KMS-11 (cell line): Measurements from ENCODE around the gene WBP1.

Experiments
- H2AFZ ChIP-seq: fragments of 200-600 bp; sonication (generic); 2 replicates; pipeline ENCODE4 v1.6.1; 2016; ENCODE audit warnings: antibody characterized with exemption, mixed run types, low read depth
- H3K27ac ChIP-seq: fragments of 200-600 bp; sonication (generic); 2 replicates; pipeline ENCODE4 v1.6.1; 2016; ENCODE audit warnings: mild to moderate bottlenecking, mixed run types
- H3K27me3 ChIP-seq: fragments of 200-600 bp; sonication (generic); 2 replicates; pipeline ENCODE4 v1.6.1; 2017; ENCODE audit warnings: mild to moderate bottlenecking, low read depth, mixed run types, moderate library complexity; ENCODE audit not compliant: insufficient read depth
- H3K36me3 ChIP-seq: fragments of 200-600 bp; sonication (generic); 2 replicates; pipeline ENCODE4 v1.6.1; 2017; ENCODE audit warnings: mild to moderate bottlenecking, mixed run types; ENCODE audit not compliant: insufficient read depth
- H3K4me1 ChIP-seq: fragments of 200-600 bp; sonication (generic); 2 replicates; pipeline ENCODE4 v1.6.1; 2016; ENCODE audit warnings: mild to moderate bottlenecking, low read depth, mixed run types; ENCODE audit not compliant: poor library complexity, severe bottlenecking
- H3K4me2 ChIP-seq: fragments of 200-600 bp; sonication (generic); 2 replicates; pipeline ENCODE4 v1.7.0; 2016; ENCODE audit warnings: mild to moderate bottlenecking, mixed run types
- H3K4me3 ChIP-seq: fragments of 200-600 bp; sonication (generic); IDR thresholded peaks from 2 replicates; pipeline ENCODE4 v1.6.1; 2017; ENCODE audit warnings: low read depth, low read length, mixed read lengths; ENCODE audit not compliant: insufficient read depth
- H3K79me2 ChIP-seq: fragments of 200-600 bp; sonication (generic); 2 replicates; pipeline ENCODE4 v1.6.1; 2016; ENCODE audit warnings: low read depth, mixed run types; ENCODE audit not compliant: insufficient read depth
- H3K9ac ChIP-seq: fragments of 200-600 bp; sonication (generic); 2 replicates; pipeline ENCODE4 v1.6.1; 2016; ENCODE audit warnings: mild to moderate bottlenecking, mixed run types
- H4K20me1 ChIP-seq: fragments of 200-600 bp; sonication (generic); 2 replicates; pipeline ENCODE4 v1.6.1; 2016; ENCODE audit warnings: mild to moderate bottlenecking, mixed run types; ENCODE audit not compliant: insufficient read depth
- CTCF ChIP-seq: fragments of 200-600 bp; sonication (generic); conservative IDR thresholded peaks from 2 replicates; pipeline ENCODE4 v1.6.1; 2017; ENCODE audit warnings: low read depth, mild to moderate bottlenecking, antibody characterized with exemption, low read length, moderate library complexity, mixed read lengths

WBP1 gene

GRCh38 chr2:74486141-74486540, 27.9 kb downstream of the WBP1 start:
- H3K4me1 ChIP-seq: peaks cover 6% of the 10 kb centered on the region
- no peak overlapping the region for H3K27ac ChIP-seq
- H3K4me2 ChIP-seq: no peak overlapping the region
- peaks cover 11% of the 10 kb centered on the region for H3K79me2 ChIP-seq
- H3K4me3 ChIP-seq: no peak overlapping the region
- H3K36me3 ChIP-seq: no peaks in the 10 kb centered on the region
- H2AFZ ChIP-seq: no peak overlapping the region
- no peaks in the 10 kb centered on the region for H4K20me1 ChIP-seq
- H3K27me3 ChIP-seq: no peaks in the 10 kb centered on the region
- no peak for TF ChIP-seq CTCF
- H3K9ac ChIP-seq: no peak overlapping the region

- Histone ChIP-seq H3K36me3 (no peaks in the 10 kb centered on the region), H3K27ac (no peak overlapping the region), H3K4me1 (no peaks in the 10 kb centered on the region), H2AFZ (no peak overlapping the region), H3K79me2 (no peaks in the 10 kb centered on the region; the same call in 1 of the 2 replicates), H4K20me1 (no peaks in the 10 kb centered on the region), H3K4me3 (no peak overlapping the region), H3K4me2 (no peak overlapping the region), H3K27me3 (no peaks in the 10 kb centered on the region), H3K9ac (no peak overlapping the region)
- no peak for TF ChIP-seq CTCF
These were observed 30.6 kb downstream of the WBP1 start for GRCh38 chr2:74488643-74489481.

GRCh38 chr2:74489906-74490305, 31.7 kb downstream of the WBP1 start:
- H4K20me1 ChIP-seq: no peaks in the 10 kb centered on the region
- no peaks in the 10 kb centered on the region; the same call in 1 of the 2 replicates for H3K79me2 ChIP-seq
- H3K4me3 ChIP-seq: no peak overlapping the region
- no peak overlapping the region for H3K4me2 ChIP-seq
- H3K9ac ChIP-seq: no peak overlapping the region
- no peak for TF ChIP-seq CTCF
- no peaks in the 10 kb centered on the region for H3K36me3 ChIP-seq
- H3K4me1 ChIP-seq: no peaks in the 10 kb centered on the region
- H3K27me3 ChIP-seq: no peaks in the 10 kb centered on the region
- no peak overlapping the region for H3K27ac ChIP-seq
- no peak overlapping the region for H2AFZ ChIP-seq

- no peak for TF ChIP-seq CTCF
- H3K4me2 ChIP-seq: no peak overlapping the region
- no peaks in the 10 kb centered on the region for H3K27me3 ChIP-seq
- no peaks in the 10 kb centered on the region for H3K36me3 ChIP-seq
- H3K79me2 ChIP-seq: no peaks in the 10 kb centered on the region
- no peak overlapping the region for H3K9ac ChIP-seq
- H3K4me1 ChIP-seq: no peaks in the 10 kb centered on the region
- H3K4me3 ChIP-seq: no peak overlapping the region
- no peaks in the 10 kb centered on the region for H4K20me1 ChIP-seq
- H3K27ac ChIP-seq: no peak overlapping the region
- H2AFZ ChIP-seq: no peak overlapping the region
These were observed 33.7 kb downstream of the WBP1 start for GRCh38 chr2:74491648-74492544.
